ENCODE results near the gene CKAP4. TPM values are rescaled to one million over a fixed set of nuclear protein-coding genes. Genes with fewer than 3 reads are reported as not detected.

Gene CKAP4
- total and polyA plus RNA-seq, 4 donors: 13.1 to 28.0 (median 25.2) TPM

DNA sequence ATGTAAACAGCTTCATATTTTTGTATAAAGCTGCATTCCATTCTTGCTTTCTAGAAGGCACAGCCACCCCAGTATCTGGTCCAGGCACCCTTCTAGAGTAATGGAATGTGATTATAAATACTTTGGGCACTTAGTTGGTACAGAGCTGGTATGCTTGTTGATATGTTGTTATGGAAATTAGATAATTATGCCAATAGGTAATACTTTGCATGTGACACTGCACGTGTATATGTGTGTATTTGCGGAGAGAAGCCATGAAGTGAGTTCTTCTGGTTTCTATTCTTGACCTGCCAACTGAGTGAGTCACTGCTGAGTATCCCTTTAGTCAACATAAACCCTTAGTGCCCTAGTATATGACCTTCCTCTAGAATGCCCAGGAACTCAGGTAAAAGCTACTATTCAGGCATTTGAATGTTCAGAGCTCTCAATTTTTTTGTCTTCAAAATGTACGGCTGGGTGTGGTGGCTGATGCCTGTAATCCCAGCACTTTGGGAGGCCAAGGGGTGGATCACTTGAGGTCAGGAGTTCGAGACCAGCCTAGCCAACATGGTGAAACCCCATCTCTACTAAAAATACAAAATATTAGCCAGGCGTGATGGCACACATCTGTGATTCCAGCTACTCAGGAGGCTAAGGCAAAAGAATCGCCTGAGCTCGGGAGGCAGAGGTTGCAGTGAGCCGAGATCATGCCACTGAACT is 48.5 kb upstream of the CKAP4 start:
- Histone ChIP-seq H3K27me3 (ENCODE audit: control insufficient read depth in 4 of 4, insufficient read depth in 4 of 4, low read length in 3 of 4) (no peaks in the 10 kb centered on the region), H3K4me3 (ENCODE audit: low read depth in 1 of 3, low read length in 3 of 3) (no peak overlapping the region), H3K36me3 (ENCODE audit: control insufficient read depth in 4 of 4, insufficient read depth in 3 of 4, low read depth in 1 of 4, low read length in 3 of 4) (no peaks in the 10 kb centered on the region), H3K4me1 (ENCODE audit: control insufficient read depth in 4 of 4, insufficient read depth in 4 of 4, low read length in 3 of 4) (no peaks in the 10 kb centered on the region), H3K9me3 (ENCODE audit: control insufficient read depth in 4 of 4, low read length in 3 of 4) (no peaks in the 10 kb centered on the region), H3K9ac (ENCODE audit: low read depth in 1 of 2, low read length in 2 of 2) (no peak overlapping the region), H3K27ac (ENCODE audit: low read depth in 1 of 2, low read length in 2 of 2) (no peak overlapping the region)
- TF ChIP-seq HNF4A (conservative IDR thresholded peaks at IDR 0.05): no peak
- no peak for TF ChIP-seq REST (IDR thresholded peaks at IDR 0.05)
- no peak for TF ChIP-seq ATF3 (IDR thresholded peaks at IDR 0.05)
- no peak for TF ChIP-seq NR2F2 (IDR thresholded peaks at IDR 0.05)
- no peak for TF ChIP-seq FOXA2 (IDR thresholded peaks at IDR 0.05)
- no peak for TF ChIP-seq EGR1 (IDR thresholded peaks at IDR 0.05; ENCODE audit: low read depth in 2 of 2)
- no peak for TF ChIP-seq HNF4G (IDR thresholded peaks at IDR 0.05)
- TF ChIP-seq YY1 (IDR thresholded peaks at IDR 0.05): no peak
- no peak for TF ChIP-seq RXRA (IDR thresholded peaks at IDR 0.05)
- TF ChIP-seq SP1 (IDR thresholded peaks at IDR 0.05): no peak
- no peak for DNase-seq (ENCODE audit: low spot score)
- WGBS: 94% methylated on average over 8 of the region's 8 CpGs

DNA sequence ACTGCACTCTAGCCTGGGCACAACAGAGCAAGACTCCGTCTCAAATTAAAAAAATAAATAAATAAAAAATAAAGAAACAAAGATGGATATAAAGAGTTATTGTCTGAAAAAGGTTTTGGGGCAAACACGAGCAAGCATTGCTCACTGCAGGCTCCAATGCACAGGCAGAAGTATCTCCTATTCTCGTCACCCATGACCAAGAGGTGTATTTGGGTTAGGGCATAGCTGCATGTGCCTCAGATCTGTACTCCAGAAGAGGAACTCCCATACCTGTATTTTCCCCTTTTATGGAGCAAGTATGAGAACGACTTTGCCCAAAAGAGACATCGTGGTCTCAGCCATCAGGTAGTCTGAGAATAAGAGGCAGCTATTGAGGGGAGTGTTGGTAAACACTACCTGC is 44.5 kb upstream of the CKAP4 start:
- 94% methylated on average over 5 of the region's 5 CpGs for WGBS
- H3K27ac ChIP-seq (ENCODE audit: low read depth in 1 of 2, low read length in 2 of 2): no peak overlapping the region
- no peak for DNase-seq (ENCODE audit: low spot score)

More for the DNA sequence above, 44.5 kb upstream of the CKAP4 start:
- H3K4me3 ChIP-seq (ENCODE audit: low read depth in 1 of 3, low read length in 3 of 3): no peak overlapping the region
- no peaks in the 10 kb centered on the region for H3K4me1 ChIP-seq (ENCODE audit: control insufficient read depth in 4 of 4, insufficient read depth in 4 of 4, low read length in 3 of 4)
- H3K9me3 ChIP-seq (ENCODE audit: control insufficient read depth in 4 of 4, low read length in 3 of 4): no peaks in the 10 kb centered on the region
- H3K27me3 ChIP-seq (ENCODE audit: control insufficient read depth in 4 of 4, insufficient read depth in 4 of 4, low read length in 3 of 4): no peaks in the 10 kb centered on the region
- no peaks in the 10 kb centered on the region for H3K36me3 ChIP-seq (ENCODE audit: control insufficient read depth in 4 of 4, insufficient read depth in 3 of 4, low read depth in 1 of 4, low read length in 3 of 4)
- TF ChIP-seq EGR1 (IDR thresholded peaks at IDR 0.05; ENCODE audit: low read depth in 2 of 2): no peak
- no peak for TF ChIP-seq JUND (IDR thresholded peaks at IDR 0.05)
- no peak for TF ChIP-seq RAD21 (IDR thresholded peaks at IDR 0.05)
- no peak for TF ChIP-seq FOXA2 (IDR thresholded peaks at IDR 0.05)
- no peak for TF ChIP-seq NR2F2 (IDR thresholded peaks at IDR 0.05)
- TF ChIP-seq YY1 (IDR thresholded peaks at IDR 0.05): no peak
- TF ChIP-seq, protein P1, sequence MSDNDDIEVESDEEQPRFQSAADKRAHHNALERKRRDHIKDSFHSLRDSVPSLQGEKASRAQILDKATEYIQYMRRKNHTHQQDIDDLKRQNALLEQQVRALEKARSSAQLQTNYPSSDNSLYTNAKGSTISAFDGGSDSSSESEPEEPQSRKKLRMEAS (IDR thresholded peaks at IDR 0.05): no peak
- no peak for TF ChIP-seq REST (IDR thresholded peaks at IDR 0.05)
- no peak for TF ChIP-seq TAF1 (conservative IDR thresholded peaks at IDR 0.05)
- TF ChIP-seq SP1 (IDR thresholded peaks at IDR 0.05): no peak
- no peak for TF ChIP-seq RXRA (IDR thresholded peaks at IDR 0.05)
- TF ChIP-seq HNF4A (conservative IDR thresholded peaks at IDR 0.05): no peak
- TF ChIP-seq, protein P2, sequence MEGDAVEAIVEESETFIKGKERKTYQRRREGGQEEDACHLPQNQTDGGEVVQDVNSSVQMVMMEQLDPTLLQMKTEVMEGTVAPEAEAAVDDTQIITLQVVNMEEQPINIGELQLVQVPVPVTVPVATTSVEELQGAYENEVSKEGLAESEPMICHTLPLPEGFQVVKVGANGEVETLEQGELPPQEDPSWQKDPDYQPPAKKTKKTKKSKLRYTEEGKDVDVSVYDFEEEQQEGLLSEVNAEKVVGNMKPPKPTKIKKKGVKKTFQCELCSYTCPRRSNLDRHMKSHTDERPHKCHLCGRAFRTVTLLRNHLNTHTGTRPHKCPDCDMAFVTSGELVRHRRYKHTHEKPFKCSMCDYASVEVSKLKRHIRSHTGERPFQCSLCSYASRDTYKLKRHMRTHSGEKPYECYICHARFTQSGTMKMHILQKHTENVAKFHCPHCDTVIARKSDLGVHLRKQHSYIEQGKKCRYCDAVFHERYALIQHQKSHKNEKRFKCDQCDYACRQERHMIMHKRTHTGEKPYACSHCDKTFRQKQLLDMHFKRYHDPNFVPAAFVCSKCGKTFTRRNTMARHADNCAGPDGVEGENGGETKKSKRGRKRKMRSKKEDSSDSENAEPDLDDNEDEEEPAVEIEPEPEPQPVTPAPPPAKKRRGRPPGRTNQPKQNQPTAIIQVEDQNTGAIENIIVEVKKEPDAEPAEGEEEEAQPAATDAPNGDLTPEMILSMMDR (IDR thresholded peaks at IDR 0.05; ENCODE audit: low read depth, low read length, missing input control): no peak
- TF ChIP-seq ATF3 (IDR thresholded peaks at IDR 0.05): no peak
- no peak for TF ChIP-seq GABPA (IDR thresholded peaks at IDR 0.05 in 1 of 2, conservative IDR thresholded peaks at IDR 0.05 in 1 of 2)
- no peak for TF ChIP-seq HNF4G (IDR thresholded peaks at IDR 0.05)
- TF ChIP-seq ZBTB33 (IDR thresholded peaks at IDR 0.05): no peak
- no peak for TF ChIP-seq FOXA1 (IDR thresholded peaks at IDR 0.05)
- H3K9ac ChIP-seq (ENCODE audit: low read depth in 1 of 2, low read length in 2 of 2): no peak overlapping the region
